ENCODE results near the gene TIRAP.

The TIRAP gene

DNA sequence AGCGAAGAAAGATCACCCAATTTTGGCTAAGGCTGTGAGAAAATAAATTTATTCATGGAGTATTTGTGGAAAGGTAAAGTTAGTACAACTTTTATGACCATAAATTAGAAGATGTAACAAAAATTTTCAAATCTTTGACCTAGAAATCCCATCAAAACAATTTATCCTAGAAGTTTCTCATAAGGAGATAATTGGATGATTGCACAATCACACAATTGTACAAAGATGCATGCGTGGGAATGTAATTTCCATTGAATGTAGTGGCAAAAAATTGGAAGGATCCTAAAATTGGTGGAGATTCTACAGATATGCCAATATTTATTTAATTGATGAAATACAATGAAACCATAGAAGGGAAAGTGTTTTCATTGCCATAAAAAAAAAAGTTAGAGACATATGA, 25.7 kb upstream of the TIRAP start:
- DNase-seq (ENCODE audit: low read depth, low spot score), result no peak
- TF ChIP-seq, protein P1, sequence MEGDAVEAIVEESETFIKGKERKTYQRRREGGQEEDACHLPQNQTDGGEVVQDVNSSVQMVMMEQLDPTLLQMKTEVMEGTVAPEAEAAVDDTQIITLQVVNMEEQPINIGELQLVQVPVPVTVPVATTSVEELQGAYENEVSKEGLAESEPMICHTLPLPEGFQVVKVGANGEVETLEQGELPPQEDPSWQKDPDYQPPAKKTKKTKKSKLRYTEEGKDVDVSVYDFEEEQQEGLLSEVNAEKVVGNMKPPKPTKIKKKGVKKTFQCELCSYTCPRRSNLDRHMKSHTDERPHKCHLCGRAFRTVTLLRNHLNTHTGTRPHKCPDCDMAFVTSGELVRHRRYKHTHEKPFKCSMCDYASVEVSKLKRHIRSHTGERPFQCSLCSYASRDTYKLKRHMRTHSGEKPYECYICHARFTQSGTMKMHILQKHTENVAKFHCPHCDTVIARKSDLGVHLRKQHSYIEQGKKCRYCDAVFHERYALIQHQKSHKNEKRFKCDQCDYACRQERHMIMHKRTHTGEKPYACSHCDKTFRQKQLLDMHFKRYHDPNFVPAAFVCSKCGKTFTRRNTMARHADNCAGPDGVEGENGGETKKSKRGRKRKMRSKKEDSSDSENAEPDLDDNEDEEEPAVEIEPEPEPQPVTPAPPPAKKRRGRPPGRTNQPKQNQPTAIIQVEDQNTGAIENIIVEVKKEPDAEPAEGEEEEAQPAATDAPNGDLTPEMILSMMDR (IDR thresholded peaks at IDR 0.05; ENCODE audit: low read depth, low read length), result no peak
- no peak overlapping the region for H3K4me3 ChIP-seq (ENCODE audit: low read depth, low read length)
- in situ Hi-C loops (cut with HindIII; ENCODE audit: low sequenced_read_pairs), result no loop called here

DNA sequence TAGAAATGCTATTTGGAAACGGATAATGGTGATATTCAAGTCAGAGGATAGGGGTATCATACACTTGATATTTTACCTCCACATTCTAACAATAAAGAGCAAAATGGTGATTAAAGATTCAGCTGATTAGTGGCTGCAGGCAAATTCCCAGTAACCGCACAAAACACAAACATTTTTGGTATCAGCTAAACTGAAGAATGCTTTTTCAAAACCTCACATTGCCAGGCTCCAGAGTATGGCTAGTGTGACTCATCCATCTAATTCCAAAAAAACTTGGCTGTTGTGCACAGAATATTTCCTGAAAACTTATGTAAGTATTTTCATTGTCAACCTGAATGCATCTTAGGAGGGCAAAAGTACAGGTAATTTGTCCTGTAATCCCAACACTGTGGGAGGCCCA, 25.1 kb upstream of the TIRAP start:
- in situ Hi-C loops (cut with HindIII; ENCODE audit: low sequenced_read_pairs), result no loop called here
- DNase-seq (ENCODE audit: low read depth, low spot score), result peak; percentile 35
- no peak overlapping the region for H3K4me3 ChIP-seq (ENCODE audit: low read depth, low read length)
- TF ChIP-seq, protein P1 (IDR thresholded peaks at IDR 0.05; ENCODE audit: low read depth, low read length), result no peak

DNA sequence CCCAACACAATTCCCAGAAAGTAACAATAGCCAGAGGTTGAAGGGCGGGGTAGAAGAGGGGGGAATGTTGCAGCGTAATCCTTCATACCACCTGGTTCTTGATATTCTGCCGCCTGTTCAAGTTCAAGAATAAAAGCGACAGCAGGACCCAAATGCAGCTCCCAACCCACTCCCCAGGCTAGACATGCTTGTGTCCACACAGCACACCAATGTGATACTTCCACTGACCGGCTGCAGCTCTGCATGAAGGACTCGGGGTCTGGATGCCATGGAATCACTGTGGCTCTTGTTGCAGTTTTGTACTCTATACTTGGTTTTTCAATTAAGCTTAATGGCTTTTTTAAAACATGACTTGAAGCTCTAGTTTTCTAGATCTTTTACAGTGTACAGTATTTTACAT, 20.7 kb upstream of the TIRAP start:
- in situ Hi-C loops (cut with HindIII; ENCODE audit: low sequenced_read_pairs), result no loop called here
- TF ChIP-seq, protein P1 (IDR thresholded peaks at IDR 0.05; ENCODE audit: low read depth, low read length), result no peak
- no peak overlapping the region for H3K4me3 ChIP-seq (ENCODE audit: low read depth, low read length)
- no peak for DNase-seq (ENCODE audit: low read depth, low spot score)

DNA sequence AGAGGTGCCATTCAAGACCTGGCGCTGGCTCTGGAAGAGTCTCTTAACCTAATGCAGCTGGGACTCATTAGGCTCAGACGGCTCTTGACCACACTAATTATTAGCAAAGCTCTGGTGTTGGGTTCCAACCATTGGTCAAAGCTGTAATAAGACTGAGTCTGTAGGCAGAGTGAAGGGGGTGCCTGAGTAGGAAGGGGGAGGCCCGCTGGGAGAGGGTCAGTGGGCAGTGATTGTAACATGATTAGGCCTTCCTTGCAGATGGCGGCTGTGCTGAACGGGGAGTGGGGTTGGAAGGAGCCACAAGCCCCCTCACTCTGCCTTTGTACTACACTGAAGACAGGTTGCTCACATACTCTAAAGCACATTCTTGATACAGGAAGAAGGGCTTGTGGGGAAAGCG, 19.4 kb upstream of the TIRAP start:
- TF ChIP-seq, protein P1 (IDR thresholded peaks at IDR 0.05; ENCODE audit: low read depth, low read length), result no peak
- DNase-seq (ENCODE audit: low read depth, low spot score), result no peak
- in situ Hi-C loops (cut with HindIII; ENCODE audit: low sequenced_read_pairs), result no loop called here
- H3K4me3 ChIP-seq (ENCODE audit: low read depth, low read length), result no peak overlapping the region

DNA sequence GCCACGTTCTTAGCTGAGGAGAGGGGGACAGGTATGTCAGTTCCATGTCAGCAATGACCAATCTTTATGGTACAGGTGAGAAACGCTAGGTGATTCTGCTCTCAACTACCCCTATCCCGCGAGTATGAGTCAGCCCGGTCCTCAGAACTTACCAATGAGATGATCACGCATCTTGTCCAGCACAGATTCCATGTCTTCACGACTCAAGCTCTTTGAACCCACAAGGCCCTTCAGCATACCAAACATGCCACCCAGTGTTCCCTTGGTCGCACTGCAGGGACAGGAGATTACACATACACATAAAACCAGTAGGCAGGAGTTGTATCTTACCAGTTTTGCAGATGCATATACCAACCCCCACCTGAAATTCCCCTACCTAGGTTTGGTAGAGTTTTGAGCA, 17.1 kb upstream of the TIRAP start:
- in situ Hi-C loops (cut with HindIII; ENCODE audit: low sequenced_read_pairs), result no loop called here
- TF ChIP-seq, protein P1 (IDR thresholded peaks at IDR 0.05; ENCODE audit: low read depth, low read length), result no peak
- no peak overlapping the region for H3K4me3 ChIP-seq (ENCODE audit: low read depth, low read length)
- DNase-seq (ENCODE audit: low read depth, low spot score), result no peak

DNA sequence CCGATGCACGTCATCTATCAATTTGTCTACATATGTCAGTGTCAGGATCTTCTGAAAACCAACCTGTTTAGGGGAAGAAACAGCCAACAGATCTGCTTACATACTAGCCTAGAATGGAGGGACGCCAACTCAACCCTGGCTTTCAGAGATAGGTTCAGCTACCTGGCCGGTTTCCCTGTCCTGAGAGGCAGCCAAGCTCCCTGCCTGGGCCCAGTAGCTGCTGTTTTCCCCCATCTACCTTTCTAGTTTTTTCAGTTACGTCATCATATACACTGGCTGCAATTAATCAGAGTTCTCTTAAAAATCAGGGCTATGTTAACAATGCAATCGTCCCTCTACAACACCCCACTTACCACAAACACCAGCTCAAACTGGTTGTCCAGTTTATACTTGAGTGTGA, 15.2 kb upstream of the TIRAP start:
- H3K4me3 ChIP-seq (ENCODE audit: low read depth, low read length), result peak overlapping the region; percentile 79
- TF ChIP-seq, protein P1 (IDR thresholded peaks at IDR 0.05; ENCODE audit: low read depth, low read length), result no peak
- DNase-seq (ENCODE audit: low read depth, low spot score), result no peak
- in situ Hi-C loops (cut with HindIII; ENCODE audit: low sequenced_read_pairs), result no loop called here

DNA sequence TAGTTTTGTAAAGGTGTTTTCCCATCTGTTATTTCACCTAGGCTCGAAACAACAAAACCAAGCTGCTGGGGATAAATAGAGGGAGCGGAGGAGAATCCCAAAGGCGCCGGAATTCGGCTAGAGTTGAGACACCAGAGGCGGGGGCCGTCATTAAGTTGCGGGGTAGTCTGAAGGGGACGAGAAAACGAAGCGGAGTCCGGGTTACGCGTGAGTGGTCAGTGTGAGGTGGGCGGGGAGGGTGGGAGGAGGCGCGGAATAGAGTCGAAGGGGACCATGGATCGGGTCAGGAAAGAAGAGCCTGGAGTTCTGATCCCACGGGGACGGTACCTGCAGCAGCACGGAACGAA, 14.6 kb upstream of the TIRAP start:
- H3K4me3 ChIP-seq (ENCODE audit: low read depth, low read length), result peak overlapping the region; percentile 79
- no peak for DNase-seq (ENCODE audit: low read depth, low spot score)
- in situ Hi-C loops (cut with HindIII; ENCODE audit: low sequenced_read_pairs), result no loop called here
- TF ChIP-seq, protein P1 (IDR thresholded peaks at IDR 0.05; ENCODE audit: low read depth, low read length), result no peak
